DND-41 (cell line): ENCODE results near the gene IL1B.

Experiments used
- ATAC-seq: fragments of 200-7000 bp; cut with Tn5 transposase; 3 replicates; pipeline ENCODE4 v1.9.1; 2021; ENCODE audit warnings: low read depth; ENCODE audit not compliant: insufficient read depth
- DNase-seq: peaks from one replicate; pipeline ENCODE4 v3.0.0-alpha.2; 2020
- H2AFZ ChIP-seq: 2 replicates; pipeline ENCODE4 v1.6.0; 2012; ENCODE audit warnings: low read depth, low read length
- H3K27ac ChIP-seq: 2 replicates; pipeline ENCODE4 v1.5.1; 2012; ENCODE audit warnings: low read length, inconsistent platforms
- H3K27me3 ChIP-seq: fragments of 200-600 bp; sonication (generic); 2 replicates; pipeline ENCODE4 v1.6.0; 2012; ENCODE audit warnings: low read length, mild to moderate bottlenecking, inconsistent platforms; ENCODE audit not compliant: insufficient read depth, poor library complexity
- H3K36me3 ChIP-seq: 2 replicates; pipeline ENCODE4 v1.5.1; 2012; ENCODE audit warnings: low read length, inconsistent platforms; ENCODE audit not compliant: insufficient read depth
- H3K4me1 ChIP-seq: 2 replicates; pipeline ENCODE4 v1.5.1; 2012; ENCODE audit warnings: mild to moderate bottlenecking, low read length; ENCODE audit not compliant: insufficient read depth
- H3K4me2 ChIP-seq: 2 replicates; pipeline ENCODE4 v1.6.0; 2012; ENCODE audit warnings: mild to moderate bottlenecking, moderate library complexity, low read length, inconsistent platforms; ENCODE audit not compliant: insufficient read depth
- H3K4me3 ChIP-seq, 2 experiments: fragments of 200-600 bp in 1 of 2; shearing (Covaris generic) in 1 of 2; 2 replicates each; pipeline ENCODE4 v1.5.1; 2012 to 2016; ENCODE audit warnings: inconsistent platforms in 2 of 2, low read length in 2 of 2, mild to moderate bottlenecking in 2 of 2, low read depth in 1 of 2, moderate library complexity in 1 of 2
- H3K79me2 ChIP-seq: 2 replicates; pipeline ENCODE4 v1.6.0; 2012; ENCODE audit warnings: low read length, inconsistent platforms; ENCODE audit not compliant: insufficient read depth
- H3K9ac ChIP-seq: 2 replicates; pipeline ENCODE4 v1.6.0; 2012; ENCODE audit warnings: low read depth, mild to moderate bottlenecking, inconsistent platforms, low read length, moderate library complexity
- H3K9me3 ChIP-seq: 2 replicates; pipeline ENCODE4 v1.5.1; 2012; ENCODE audit warnings: low read length, moderate library complexity, mild to moderate bottlenecking, inconsistent platforms; ENCODE audit not compliant: insufficient read depth, severe bottlenecking
- H4K20me1 ChIP-seq: 2 replicates; pipeline ENCODE4 v1.6.0; 2012; ENCODE audit warnings: low read length; ENCODE audit not compliant: insufficient read depth
- CTCF ChIP-seq: IDR thresholded peaks from 2 replicates; pipeline ENCODE4 v1.5.1; 2012; ENCODE audit warnings: borderline replicate concordance, low read length, moderate library complexity, mild to moderate bottlenecking; ENCODE audit not compliant: poor library complexity, severe bottlenecking; ENCODE audit errors: extremely low read depth
- EZH2 ChIP-seq: IDR thresholded peaks from 3 replicates; pipeline ENCODE4 v1.6.1; 2012; ENCODE audit warnings: borderline replicate concordance, low read depth, mild to moderate bottlenecking, moderate library complexity, low read length, inconsistent platforms; ENCODE audit not compliant: severe bottlenecking

The IL1B gene

GRCh38 chr2:112824694-112825085 is 11.9 kb downstream of the IL1B start:
- no peak for DNase-seq
- no peaks in the 10 kb centered on the region for H3K4me1 ChIP-seq
- no peaks in the 10 kb centered on the region for H3K36me3 ChIP-seq
- H3K4me2 ChIP-seq: no peak overlapping the region
- TF ChIP-seq CTCF (no peak), EZH2 (no peak)
- no peak overlapping the region for H3K9ac ChIP-seq
- H3K27me3 ChIP-seq: no peaks in the 10 kb centered on the region
- no peak overlapping the region for H2AFZ ChIP-seq
- no peak overlapping the region for H3K4me3 ChIP-seq
- no peak for ATAC-seq
- no peaks in the 10 kb centered on the region for H3K9me3 ChIP-seq
- no peak overlapping the region for H3K27ac ChIP-seq
- H3K79me2 ChIP-seq: no peaks in the 10 kb centered on the region
- no peaks in the 10 kb centered on the region for H4K20me1 ChIP-seq

- H3K4me1 ChIP-seq: no peaks in the 10 kb centered on the region
- H3K9ac ChIP-seq: no peak overlapping the region
Measured at GRCh38 chr2:112821682-112822081, 14.9 kb downstream of the IL1B start.

GRCh38 chr2:112821142-112821541 is 15.4 kb downstream of the IL1B start:
- Histone ChIP-seq H3K4me2 (no peak overlapping the region), H3K9me3 (no peaks in the 10 kb centered on the region), H4K20me1 (no peaks in the 10 kb centered on the region), H3K4me1 (no peaks in the 10 kb centered on the region), H3K79me2 (no peaks in the 10 kb centered on the region), H3K9ac (no peak overlapping the region), H3K4me3 (no peak overlapping the region), H3K27me3 (no peaks in the 10 kb centered on the region), H3K27ac (no peak overlapping the region), H2AFZ (no peak overlapping the region), H3K36me3 (no peaks in the 10 kb centered on the region)
- no peak for ATAC-seq
- no peak for TF ChIP-seq EZH2
- TF ChIP-seq CTCF: no peak
- DNase-seq: no peak

More at GRCh38 chr2:112821682-112822081, 14.9 kb downstream of the IL1B start:
- ATAC-seq (peak; percentile 68; the same call in 2 of the 3 replicates), DNase-seq (peak; percentile 24)
- no peak overlapping the region for H3K4me2 ChIP-seq
- no peak overlapping the region for H3K27ac ChIP-seq
- no peak for TF ChIP-seq EZH2
- TF ChIP-seq CTCF: no peak
- no peaks in the 10 kb centered on the region for H3K79me2 ChIP-seq
- no peak overlapping the region for H3K4me3 ChIP-seq
- H3K36me3 ChIP-seq: no peaks in the 10 kb centered on the region
- no peaks in the 10 kb centered on the region for H3K9me3 ChIP-seq
- H3K27me3 ChIP-seq: no peaks in the 10 kb centered on the region
- H4K20me1 ChIP-seq: no peaks in the 10 kb centered on the region
- H2AFZ ChIP-seq: no peak overlapping the region

GRCh38 chr2:112820343-112820742 is 16.2 kb downstream of the IL1B start:
- H3K4me1 ChIP-seq: no peaks in the 10 kb centered on the region
- DNase-seq (no peak), ATAC-seq (no peak)
- H3K9ac ChIP-seq: no peak overlapping the region
- H4K20me1 ChIP-seq: no peaks in the 10 kb centered on the region
- no peak overlapping the region for H2AFZ ChIP-seq
- H3K27ac ChIP-seq: no peak overlapping the region
- H3K27me3 ChIP-seq: no peaks in the 10 kb centered on the region
- no peaks in the 10 kb centered on the region for H3K9me3 ChIP-seq
- no peak for TF ChIP-seq EZH2
- TF ChIP-seq CTCF: no peak
- no peaks in the 10 kb centered on the region for H3K36me3 ChIP-seq
- H3K79me2 ChIP-seq: no peaks in the 10 kb centered on the region
- H3K4me2 ChIP-seq: no peak overlapping the region
- no peak overlapping the region for H3K4me3 ChIP-seq
